Activated B cell treated with CpG ODN at 0.5 μM for 24 hours (primary cell): ENCODE results near the gene TANGO6. TPM values are rescaled to one million over a fixed set of nuclear protein-coding genes. Genes with fewer than 3 reads are reported as not detected.

Experiments used
- ATAC-seq: fragments of 200-7000 bp; cut with Tn5 transposase; one replicate; pipeline ENCODE4 v1.10.0; 2021; ENCODE audit warnings: low read depth, mild to moderate bottlenecking, moderate library complexity
- CTCF ChIA-PET: fragments of 350-600 bp; sonication (Branson Sonifier 250); formaldehyde crosslinking; loops from one replicate; lab custom pipeline; 2021; ENCODE audit warnings: antibody characterized with exemption; lab: Charles Lee
- POLR2A ChIA-PET: fragments of 350-600 bp; sonication (Branson Sonifier 250); formaldehyde crosslinking; loops from one replicate; lab custom pipeline; 2021; ENCODE audit warnings: antibody characterized with exemption; lab: Charles Lee
- DNase-seq: peaks from one replicate; pipeline ENCODE4 v3.0.0; 2022
- H3K27ac Mint-ChIP-seq: one replicate; pipeline ENCODE4 v1.8.0; 2020; ENCODE audit warnings: mixed read lengths
- H3K27me3 Mint-ChIP-seq: one replicate; pipeline ENCODE4 v1.8.0; 2021; ENCODE audit warnings: mixed read lengths
- H3K36me3 Mint-ChIP-seq: one replicate; pipeline ENCODE4 v1.8.0; 2021; ENCODE audit warnings: low read depth, mixed read lengths
- H3K4me1 Mint-ChIP-seq: one replicate; pipeline ENCODE4 v1.8.0; 2021; ENCODE audit warnings: mixed read lengths
- H3K4me3 Mint-ChIP-seq: one replicate; pipeline ENCODE4 v1.8.0; 2020; ENCODE audit warnings: mild to moderate bottlenecking, mixed read lengths
- H3K9me3 Mint-ChIP-seq: one replicate; pipeline ENCODE4 v1.8.0; 2020; ENCODE audit warnings: mixed read lengths
- CTCF ChIP-seq: fragments of 200-600 bp; IDR thresholded peaks from one replicate; pipeline ENCODE4 v1.8.0; 2022; ENCODE audit warnings: antibody characterized with exemption, mild to moderate bottlenecking
- intact Hi-C: fragments of 100-400 bp; cut with micrococcal nuclease; formaldehyde crosslinking; loops from one replicate; pipeline ENCODE4 v1.15.1; 2024
- total RNA-seq: library from RNA; stranded (reverse); gene quantifications from 2 replicates; pipeline ENCODE4 v1.2.3, GENCODE V29; 2022

The TANGO6 gene
- total RNA-seq, 1 donor from 2014 or later, result 39.4 TPM

DNA sequence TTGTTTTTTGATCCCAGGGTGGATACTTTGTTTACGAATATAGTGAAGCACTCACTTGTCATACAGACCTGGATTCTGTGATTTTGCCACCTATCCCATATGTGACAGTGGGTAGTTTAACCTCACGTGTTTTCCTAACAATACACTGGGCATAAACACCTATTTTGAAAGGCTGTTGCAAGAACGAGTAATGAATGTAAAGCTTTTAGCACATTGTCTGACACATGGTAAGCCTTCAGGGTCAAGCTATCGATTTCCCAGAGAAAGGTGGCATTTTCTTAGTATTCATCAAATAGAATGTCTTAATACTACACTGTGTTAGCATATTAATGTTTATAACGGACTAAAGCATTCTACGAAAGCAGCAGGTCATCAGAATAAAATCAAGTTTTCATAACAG is 287.1 kb downstream of the TANGO6 start:
- ATAC-seq, result no peak
- H3K9me3 Mint-ChIP-seq, result no peaks in the 10 kb centered on the region
- H3K36me3 Mint-ChIP-seq, result peaks cover 40% of the 10 kb centered on the region
- H3K4me1 Mint-ChIP-seq, result peaks cover 52% of the 10 kb centered on the region
- ChIA-PET CTCF (interaction anchor here (1.2 kb wide), 1 partner anchor 603 kb away, joined by 4 read pairs; no protein-coding TSS in a partner anchor), POLR2A (interaction anchor here (1.4 kb wide), 1 partner anchor 632 kb away, joined by 10 read pairs; no protein-coding TSS in a partner anchor)
- no peak for TF ChIP-seq CTCF
- no peaks in the 10 kb centered on the region for H3K27me3 Mint-ChIP-seq
- DNase-seq, result no peak
- peak overlapping the region; percentile 94 for H3K4me3 Mint-ChIP-seq
- H3K27ac Mint-ChIP-seq, result peak overlapping the region; percentile 84
- intact Hi-C loops, result loop anchor here (5.0 to 10.0 kb wide), 4 partner anchors 257 to 982 kb away; partner anchors contain the start of genes PDPR, SLC7A6, TERF2 and WWP2

DNA sequence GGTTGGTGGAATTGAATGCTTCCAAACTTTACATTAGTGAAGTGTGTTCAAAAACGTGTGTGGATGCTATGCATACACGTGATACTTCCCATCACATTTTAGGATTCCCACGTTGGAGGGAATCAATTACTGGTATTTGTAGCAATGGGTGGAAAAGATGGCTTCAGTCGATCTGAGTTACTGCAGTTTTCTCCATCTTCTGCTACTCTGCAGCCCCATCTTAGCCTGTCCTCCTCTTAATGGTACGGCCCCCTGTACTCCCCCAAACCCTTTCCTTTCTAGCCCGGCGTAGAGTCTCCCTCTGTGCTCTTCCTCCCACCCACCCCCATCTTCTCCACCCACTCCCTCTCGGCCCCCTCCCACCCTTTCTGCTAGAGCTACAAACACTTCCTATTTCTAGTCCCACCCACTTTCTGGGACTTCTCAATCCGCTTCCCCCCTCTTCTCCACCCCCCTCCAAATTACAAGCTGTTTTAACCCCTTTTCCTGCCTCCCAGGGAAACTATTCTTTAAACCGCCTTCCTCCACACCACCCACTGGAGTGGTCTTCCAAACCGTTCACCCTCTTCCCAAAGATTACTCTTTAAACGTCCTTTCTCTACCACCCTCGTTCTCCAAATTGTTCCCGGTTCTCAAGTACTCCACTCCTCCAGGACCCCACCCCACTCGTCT is 288.0 kb downstream of the TANGO6 start:
- H3K4me3 Mint-ChIP-seq, result peak overlapping the region; percentile 94
- POLR2A ChIA-PET, result interaction anchor here (0.5 to 1.4 kb wide), 6 partner anchors 10 to 1413 kb away, joined by 3 to 8 read pairs (median 4); no protein-coding TSS in a partner anchor
- H3K36me3 Mint-ChIP-seq, result peaks cover 37% of the 10 kb centered on the region
- ATAC-seq (peak; percentile 29), DNase-seq (no peak)
- intact Hi-C loops, result loop anchor here (5.0 to 10.0 kb wide), 4 partner anchors 256 to 981 kb away; partner anchors contain the start of genes PDPR, SLC7A6, TERF2 and WWP2
- H3K27me3 Mint-ChIP-seq, result no peaks in the 10 kb centered on the region
- TF ChIP-seq CTCF, result no peak
- no peaks in the 10 kb centered on the region for H3K9me3 Mint-ChIP-seq
- peaks cover 52% of the 10 kb centered on the region for H3K4me1 Mint-ChIP-seq
- H3K27ac Mint-ChIP-seq, result peak overlapping the region; percentile 84
- CTCF ChIA-PET, result interaction anchor here (1.2 kb wide), 1 partner anchor 604 kb away, joined by 4 read pairs; no protein-coding TSS in a partner anchor

- H3K36me3 Mint-ChIP-seq, result peaks cover 36% of the 10 kb centered on the region
- peak overlapping the region; percentile 84 for H3K27ac Mint-ChIP-seq
- peak overlapping the region; percentile 94 for H3K4me3 Mint-ChIP-seq
- TF ChIP-seq CTCF, result no peak
- H3K9me3 Mint-ChIP-seq, result no peaks in the 10 kb centered on the region
- H3K27me3 Mint-ChIP-seq, result no peaks in the 10 kb centered on the region
- peaks cover 48% of the 10 kb centered on the region for H3K4me1 Mint-ChIP-seq
- CTCF ChIA-PET, result no interaction called here
- POLR2A ChIA-PET, result interaction anchor here (0.5 to 2.6 kb wide), 13 partner anchors 11 to 1414 kb away, joined by 3 to 20 read pairs (median 5); partner anchors contain the start of gene SNTB2
- peak; percentile 54 for ATAC-seq
- DNase-seq, result no peak
- intact Hi-C loops, result loop anchor here (1.0 to 10.0 kb wide), 10 partner anchors 55 to 980 kb away; partner anchors contain the start of genes COG8, NIP7, PDF and PDPR
Measured at GRCh38 chr16:69131839-69132423, 288.6 kb downstream of the TANGO6 start.

- Mint-ChIP-seq H3K4me1 (peaks cover 47% of the 10 kb centered on the region), H3K9me3 (no peaks in the 10 kb centered on the region), H3K36me3 (peaks cover 40% of the 10 kb centered on the region), H3K27me3 (no peaks in the 10 kb centered on the region), H3K27ac (peak within 1 kb of the TSS; percentile 85), H3K4me3 (peak within 1 kb of the TSS; percentile 94)
- DNase-seq (peak; percentile 89), ATAC-seq (peak; percentile 85)
- intact Hi-C loops, result loop anchor here (1.0 to 10.0 kb wide), 10 partner anchors 55 to 980 kb away; partner anchors contain the start of genes COG8, NIP7, PDF and PDPR
- no peak for TF ChIP-seq CTCF
- ChIA-PET POLR2A (interaction anchor here (0.5 to 2.6 kb wide), 16 partner anchors 13 to 1156 kb away, joined by 3 to 20 read pairs (median 4); partner anchors contain the start of genes AARS1, NFAT5, SMPD3 and SNTB2), CTCF (interaction anchor here (0.8 to 1.0 kb wide), 3 partner anchors 8 to 332 kb away, joined by 3 to 4 read pairs (median 3); no protein-coding TSS in a partner anchor)
Measured at GRCh38 chr16:69132424-69133252, 289.3 kb downstream of the TANGO6 start, which contains the start of the genes CHTF8 and UTP4. TSS of gene CHTF8 (minus strand) at chr16:69132588. CDS start at chr16:69121458, 11,130 bp downstream. TSS of gene UTP4 (plus strand) at chr16:69132649. CDS start at chr16:69133460, 811 bp downstream.
